Common myeloid progenitor, CD34-positive (primary cell): Measurements from ENCODE around the gene GABRG3.

Experiments
- CTCF ChIA-PET: fragments of 350-600 bp; sonication (Branson Sonifier 250); formaldehyde crosslinking; loops from one replicate; lab custom pipeline; 2021; ENCODE audit warnings: antibody characterized with exemption; lab: Charles Lee
- POLR2A ChIA-PET: fragments of 350-600 bp; sonication (Branson Sonifier 250); formaldehyde crosslinking; loops from one replicate; lab custom pipeline; 2021; ENCODE audit warnings: antibody characterized with exemption; lab: Charles Lee
- DNase-seq, 3 donors: peaks; one replicate each; pipeline versions ENCODE4 v3.0.0 to v3.0.0-alpha.2; 2013
- H3K27ac ChIP-seq, 2 experiments: 1 replicate in 1 of 2; 2 replicates in 1 of 2; pipeline ENCODE4 v1.7.0; 2013; ENCODE audit warnings: inconsistent platforms in 2 of 2, low read length in 2 of 2, mild to moderate bottlenecking in 2 of 2, low read depth in 1 of 2, moderate library complexity in 1 of 2; ENCODE audit not compliant: severe bottlenecking in 2 of 2, insufficient read depth in 1 of 2, poor library complexity in 1 of 2
- H3K27me3 ChIP-seq, 5 experiments: replicated peaks in 2 of 5; 1 replicate in 3 of 5; 2 replicates in 2 of 5; pipeline versions ENCODE4 v1.6.1 to v1.7.0; 2013; ENCODE audit warnings: low read length in 4 of 5, mild to moderate bottlenecking in 2 of 5, moderate library complexity in 2 of 5, inconsistent platforms in 1 of 5; ENCODE audit not compliant: insufficient read depth in 5 of 5, control insufficient read depth in 4 of 5
- H3K36me3 ChIP-seq, 4 experiments: 1 replicate in 2 of 4; 2 replicates in 2 of 4; pipeline versions ENCODE4 v1.6.1 to v1.7.0; 2013; ENCODE audit warnings: low read length in 3 of 4, control low read depth in 1 of 4, mild to moderate bottlenecking in 1 of 4; ENCODE audit not compliant: control insufficient read depth in 4 of 4, insufficient read depth in 4 of 4
- H3K4me1 ChIP-seq, 4 experiments: 1 replicate in 3 of 4; 2 replicates in 1 of 4; pipeline versions ENCODE4 v1.6.1 to v1.7.1; 2013; ENCODE audit warnings: low read length in 3 of 4, mild to moderate bottlenecking in 3 of 4, control low read depth in 1 of 4, inconsistent platforms in 1 of 4, moderate library complexity in 1 of 4; ENCODE audit not compliant: control insufficient read depth in 4 of 4, insufficient read depth in 4 of 4; ENCODE audit errors: control extremely low read depth in 1 of 4
- H3K4me3 ChIP-seq, 7 experiments: 1 replicate in 4 of 7; 2 replicates in 3 of 7; pipeline versions ENCODE4 v1.5.1 to v1.7.0; 2013; ENCODE audit warnings: mild to moderate bottlenecking in 7 of 7, low read length in 6 of 7, moderate library complexity in 6 of 7, inconsistent platforms in 2 of 7, low read depth in 2 of 7, control low read depth in 1 of 7; ENCODE audit not compliant: insufficient read depth in 4 of 7, control insufficient read depth in 1 of 7; ENCODE audit errors: extremely low read depth in 1 of 7
- H3K9me3 ChIP-seq, 5 experiments: 1 replicate in 4 of 5; 2 replicates in 1 of 5; pipeline versions ENCODE4 v1.6.1 to v1.7.1; 2013; ENCODE audit warnings: low read length in 4 of 5, mild to moderate bottlenecking in 2 of 5, inconsistent platforms in 1 of 5, low read depth in 1 of 5, moderate library complexity in 1 of 5; ENCODE audit not compliant: control insufficient read depth in 4 of 5, insufficient read depth in 2 of 5; ENCODE audit errors: control extremely low read depth in 1 of 5
- WGBS: methylation state at CpG from one replicate; pipeline ENCODE4 v1.1.5; 2013; ENCODE audit not compliant: insufficient coverage; 5-methylcytosine and 5-hydroxymethylcytosine counted together

The GABRG3 gene

DNA sequence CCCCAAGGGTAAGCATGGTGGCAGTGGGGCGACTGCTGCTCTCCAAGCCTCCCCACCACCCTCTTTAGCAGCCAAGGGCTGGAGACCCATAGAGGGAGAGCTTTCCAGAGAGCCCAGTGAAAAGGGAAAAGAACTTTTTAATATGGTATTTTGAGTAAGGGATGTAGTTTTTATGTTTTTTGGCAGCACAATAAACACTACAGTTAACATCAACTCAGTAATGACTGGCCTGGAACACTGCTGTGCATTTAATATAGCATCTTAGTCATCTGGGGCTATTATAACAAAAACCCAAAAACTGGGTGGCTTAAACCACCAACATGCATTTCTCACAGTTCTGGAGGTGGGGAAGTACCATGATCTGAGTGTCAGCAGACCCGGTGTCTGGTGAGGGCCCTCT is 495.8 kb downstream of the GABRG3 start:
- 43% methylated on average over 1 of the region's 2 CpGs for WGBS
- ChIA-PET CTCF (no interaction called here), POLR2A (no interaction called here)
- H3K27me3 ChIP-seq = no peaks in the 10 kb centered on the region
- H3K4me1 ChIP-seq = peaks cover 0 to 13% (median 0%) of the 10 kb centered on the region in 4 experiments
- DNase-seq = no peak
- H3K9me3 ChIP-seq = no peaks in the 10 kb centered on the region
- no peak overlapping the region for H3K27ac ChIP-seq
- no peak overlapping the region for H3K4me3 ChIP-seq
- H3K36me3 ChIP-seq = no peaks in the 10 kb centered on the region

DNA sequence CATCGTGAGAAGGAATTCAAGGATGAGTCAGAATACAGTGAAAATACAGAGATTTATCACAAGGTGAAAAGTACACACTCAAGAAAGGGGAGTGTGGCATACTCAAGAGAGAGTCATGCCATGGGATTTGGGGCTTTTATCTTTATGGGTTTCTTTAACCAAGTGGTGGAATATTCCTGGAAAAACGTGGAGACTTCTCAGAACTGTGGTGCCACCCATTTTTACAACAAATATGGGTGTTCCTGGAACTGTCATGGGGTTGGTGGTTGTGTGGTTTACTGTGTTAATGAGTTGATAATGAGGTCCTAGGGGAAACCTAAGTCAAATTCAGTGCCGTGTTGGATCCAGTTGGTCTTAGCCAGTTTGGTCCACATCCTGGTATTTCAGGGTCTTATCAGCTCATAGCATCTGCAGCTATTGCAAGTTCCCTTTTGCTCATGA is 497.2 kb downstream of the GABRG3 start:
- peak overlapping the region in 1 of 7 experiments; percentile 21 for H3K4me3 ChIP-seq
- no peaks in the 10 kb centered on the region for H3K9me3 ChIP-seq
- H3K27ac ChIP-seq = no peak overlapping the region
- POLR2A ChIA-PET = no interaction called here
- H3K27me3 ChIP-seq = no peaks in the 10 kb centered on the region
- CTCF ChIA-PET = no interaction called here
- peak; percentile 12 to 81 (median 69) for DNase-seq
- WGBS = 7% methylated on average over 2 of the region's 3 CpGs
- peaks cover 0 to 13% (median 0%) of the 10 kb centered on the region in 4 experiments for H3K4me1 ChIP-seq
- H3K36me3 ChIP-seq = no peaks in the 10 kb centered on the region

DNA sequence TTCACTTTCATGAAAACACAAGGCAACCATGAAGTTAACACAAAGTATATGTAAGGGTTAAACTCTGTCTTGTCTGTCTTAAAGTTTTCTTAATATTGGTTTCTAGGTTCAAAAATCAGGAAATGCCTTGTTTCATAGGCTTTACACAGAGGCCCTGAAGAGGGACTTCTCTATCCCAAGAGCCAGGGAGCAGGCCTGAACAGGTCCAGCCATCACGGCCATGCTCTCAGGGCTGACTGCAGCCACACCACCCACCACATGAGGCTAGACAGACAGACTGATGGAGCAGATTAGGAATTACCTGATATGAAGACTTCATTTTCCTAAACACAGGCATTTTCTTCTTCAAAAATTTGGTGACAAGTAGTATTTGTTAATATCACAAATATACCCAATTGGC is 502.9 kb downstream of the GABRG3 start:
- ChIA-PET CTCF (no interaction called here), POLR2A (no interaction called here)
- DNase-seq = no peak
- H3K36me3 ChIP-seq = no peaks in the 10 kb centered on the region
- H3K27me3 ChIP-seq = no peaks in the 10 kb centered on the region
- no CpG with 5 or more reads among the region's 1 CpG for WGBS
- peaks cover 0 to 2% (median 0%) of the 10 kb centered on the region in 5 experiments for H3K9me3 ChIP-seq
- H3K4me1 ChIP-seq = peaks cover 0 to 2% (median 0%) of the 10 kb centered on the region in 4 experiments
- H3K4me3 ChIP-seq = no peak overlapping the region
- H3K27ac ChIP-seq = no peak overlapping the region

DNA sequence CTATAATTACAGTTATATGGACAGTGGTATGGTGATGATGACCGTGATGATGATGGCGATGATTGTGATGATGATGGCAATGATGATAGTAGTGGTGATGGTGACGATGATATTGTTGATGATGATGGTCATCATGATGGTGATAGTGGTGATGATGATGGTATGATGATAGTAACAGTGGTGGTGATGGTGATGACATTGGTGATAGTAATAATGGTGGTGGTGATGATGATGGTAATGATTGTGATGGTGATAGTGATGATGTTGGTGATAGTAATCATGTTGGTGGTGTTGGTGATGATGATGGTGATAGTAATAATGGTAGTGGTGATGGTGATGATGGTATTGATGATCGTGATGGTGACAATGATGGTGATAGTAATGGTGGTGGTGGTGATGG is 504.4 kb downstream of the GABRG3 start:
- ChIA-PET CTCF (no interaction called here), POLR2A (no interaction called here)
- H3K36me3 ChIP-seq = no peaks in the 10 kb centered on the region
- H3K4me3 ChIP-seq = no peak overlapping the region
- no peaks in the 10 kb centered on the region for H3K27me3 ChIP-seq
- H3K9me3 ChIP-seq = peaks cover 0 to 2% (median 0%) of the 10 kb centered on the region in 5 experiments
- no peaks in the 10 kb centered on the region for H3K4me1 ChIP-seq
- no peak overlapping the region for H3K27ac ChIP-seq
- 93% methylated on average over 4 of the region's 4 CpGs for WGBS
- DNase-seq = no peak

DNA sequence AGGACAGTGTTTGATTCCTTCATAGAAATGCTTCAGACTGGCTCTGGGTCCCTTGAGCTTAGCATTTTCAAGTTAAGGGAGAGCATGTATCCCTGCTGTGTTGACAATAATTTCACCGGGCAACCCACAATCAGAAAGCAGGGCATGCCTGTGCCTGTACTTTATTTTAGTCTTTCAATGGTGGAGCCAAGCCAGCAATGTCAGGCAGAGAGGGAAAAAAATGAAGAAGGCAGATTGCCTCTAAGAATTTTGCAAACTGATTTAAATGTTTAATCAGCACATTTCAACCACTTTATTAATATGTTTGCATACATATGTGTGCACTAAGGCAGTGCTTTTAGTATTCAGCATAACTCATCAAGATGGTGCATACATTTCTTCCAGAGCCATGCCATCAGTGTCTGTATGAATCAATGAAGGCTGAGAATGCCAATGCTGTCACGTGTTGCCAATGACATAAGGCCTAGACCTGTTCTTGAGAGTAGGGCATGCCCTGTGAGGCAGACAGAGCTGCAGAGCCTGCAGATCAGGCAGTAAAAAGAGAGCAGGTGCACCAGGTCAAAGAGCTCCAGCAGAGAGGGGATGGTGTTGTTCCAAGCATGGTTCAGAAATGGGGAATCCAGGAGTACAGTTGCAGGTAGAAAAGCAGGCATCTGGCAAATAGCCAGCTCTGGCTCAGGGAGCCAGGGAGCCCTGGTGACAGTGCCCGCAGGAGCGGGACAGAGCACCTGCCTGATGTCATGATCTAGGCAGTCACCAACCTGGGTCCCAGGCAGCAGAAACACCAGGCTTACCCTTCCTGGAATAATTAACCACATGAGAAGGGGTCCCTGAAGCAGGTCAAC is 508.5 kb downstream of the GABRG3 start:
- CTCF ChIA-PET = interaction anchor here (0.7 kb wide), 1 partner anchor 10 kb away, joined by 3 read pairs; no protein-coding TSS in a partner anchor
- 89% methylated on average over 4 of the region's 4 CpGs for whole genome bisulfite sequencing

DNA sequence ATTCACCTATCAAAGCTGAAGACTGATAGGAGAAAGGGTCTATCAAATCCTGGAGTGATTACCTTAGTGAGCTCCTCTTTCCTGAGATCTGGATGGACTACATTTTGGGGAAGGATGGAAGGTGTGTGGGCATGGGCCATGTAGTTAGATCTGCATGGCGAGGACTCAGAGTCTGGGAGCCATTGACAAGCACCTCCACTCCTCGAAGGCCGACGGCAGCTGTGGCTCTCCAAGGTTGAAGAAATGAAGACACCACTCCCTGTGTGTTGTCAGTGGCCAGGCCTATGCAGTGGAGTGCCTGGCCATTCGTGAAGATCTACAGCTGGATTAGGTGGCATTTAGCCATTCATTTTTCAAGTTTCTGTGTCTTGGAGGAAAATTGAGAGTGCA is 509.2 kb downstream of the GABRG3 start:
- WGBS = 100% methylated on average over 5 of the region's 5 CpGs
- H3K4me3 ChIP-seq = no peak overlapping the region
- CTCF ChIA-PET = interaction anchor here (0.7 kb wide), 1 partner anchor 9 kb away, joined by 3 read pairs; no protein-coding TSS in a partner anchor
- H3K9me3 ChIP-seq = peaks cover 0 to 4% (median 0%) of the 10 kb centered on the region in 5 experiments
- POLR2A ChIA-PET = no interaction called here
- no peaks in the 10 kb centered on the region for H3K4me1 ChIP-seq
- H3K27me3 ChIP-seq = no peaks in the 10 kb centered on the region
- no peak overlapping the region for H3K27ac ChIP-seq
- DNase-seq = no peak
- H3K36me3 ChIP-seq = no peaks in the 10 kb centered on the region

More for the DNA sequence above, 508.5 kb downstream of the GABRG3 start:
- POLR2A ChIA-PET = no interaction called here
- no peaks in the 10 kb centered on the region for H3K4me1 ChIP-seq
- no peaks in the 10 kb centered on the region for H3K27me3 ChIP-seq
- H3K9me3 ChIP-seq = peaks cover 0 to 4% (median 0%) of the 10 kb centered on the region in 5 experiments
- no peak overlapping the region for H3K4me3 ChIP-seq
- DNase-seq = no peak
- H3K36me3 ChIP-seq = no peaks in the 10 kb centered on the region
- H3K27ac ChIP-seq = no peak overlapping the region

DNA sequence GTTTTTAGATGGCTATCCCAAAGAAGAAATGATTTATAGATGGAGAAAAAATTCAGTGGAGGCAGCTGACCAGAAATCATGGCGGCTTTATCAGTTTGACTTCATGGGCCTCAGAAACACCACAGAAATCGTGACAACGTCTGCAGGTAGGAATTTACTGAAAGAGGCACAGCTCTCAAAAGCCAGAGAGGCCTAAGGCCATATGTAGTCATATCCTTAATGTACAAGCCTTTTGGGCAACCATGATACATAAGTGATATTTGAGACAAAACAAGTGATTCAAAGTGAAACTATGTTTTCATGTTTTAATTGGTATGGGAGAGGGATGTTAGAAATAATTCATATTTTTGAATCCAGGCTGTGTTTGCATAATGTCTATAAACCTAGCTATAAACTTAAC is 509.7 kb downstream of the GABRG3 start:
- Histone ChIP-seq H3K27me3 (no peaks in the 10 kb centered on the region), H3K4me1 (no peaks in the 10 kb centered on the region), H3K27ac (no peak overlapping the region), H3K36me3 (no peaks in the 10 kb centered on the region), H3K9me3 (peaks cover 0 to 4% (median 0%) of the 10 kb centered on the region in 5 experiments), H3K4me3 (no peak overlapping the region)
- ChIA-PET POLR2A (no interaction called here), CTCF (interaction anchor here (0.7 kb wide), 1 partner anchor 8 kb away, joined by 3 read pairs; no protein-coding TSS in a partner anchor)
- DNase-seq = no peak
- WGBS = 100% methylated on average over 3 of the region's 3 CpGs
